ENCODE measurements around the gene FREM2.

Gene FREM2

DNA sequence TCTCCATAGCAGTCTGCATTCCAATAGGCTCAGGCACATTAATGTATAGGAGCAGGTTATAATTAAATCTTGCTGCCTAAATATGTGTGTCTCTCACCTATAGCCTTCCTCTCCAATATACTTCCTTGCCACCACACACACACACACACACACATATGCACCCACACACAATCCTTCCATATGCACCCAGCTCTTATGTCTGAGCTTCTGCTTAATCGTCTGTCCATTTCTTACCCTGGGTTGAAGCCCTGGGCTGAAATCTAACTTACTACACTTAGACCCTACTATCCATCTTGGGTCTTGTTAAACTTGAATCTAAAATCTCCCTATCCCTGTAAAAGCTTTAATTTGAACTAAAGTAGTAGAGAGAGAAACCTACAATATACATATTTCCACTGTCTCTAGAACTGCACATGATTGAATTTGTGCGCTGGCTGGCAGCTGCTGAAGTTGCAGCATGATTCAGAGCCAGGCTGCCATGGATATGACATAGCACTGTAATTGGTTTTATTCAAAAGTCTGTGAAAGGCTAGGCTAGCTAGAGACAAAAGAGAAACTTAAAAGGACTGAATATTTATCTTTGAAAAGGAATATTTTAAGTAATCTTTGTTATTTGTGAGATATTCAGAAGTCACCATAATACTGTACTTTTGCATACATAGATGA, 25.7 kb upstream of the FREM2 start:
- DNase-seq (ENCODE audit: insufficient read length, low spot score): no peak
- TF ChIP-seq SPI1 (IDR thresholded peaks at IDR 0.05; ENCODE audit: low read depth, low read length) (no peak), POLR2A (IDR thresholded peaks at IDR 0.05; ENCODE audit: low read depth, low read length) (no peak), TAF1 (IDR thresholded peaks at IDR 0.05; ENCODE audit: low read depth, low read length) (no peak), POU2F2 (IDR thresholded peaks at IDR 0.05; ENCODE audit: low read depth, low read length) (no peak), POLR2AphosphoS5 (IDR thresholded peaks at IDR 0.05; ENCODE audit: low read depth, low read length) (no peak), PAX5 (IDR thresholded peaks at IDR 0.05; ENCODE audit: insufficient read depth, low read length, severe bottlenecking) (no peak)
- no peak for FAIRE-seq

DNA sequence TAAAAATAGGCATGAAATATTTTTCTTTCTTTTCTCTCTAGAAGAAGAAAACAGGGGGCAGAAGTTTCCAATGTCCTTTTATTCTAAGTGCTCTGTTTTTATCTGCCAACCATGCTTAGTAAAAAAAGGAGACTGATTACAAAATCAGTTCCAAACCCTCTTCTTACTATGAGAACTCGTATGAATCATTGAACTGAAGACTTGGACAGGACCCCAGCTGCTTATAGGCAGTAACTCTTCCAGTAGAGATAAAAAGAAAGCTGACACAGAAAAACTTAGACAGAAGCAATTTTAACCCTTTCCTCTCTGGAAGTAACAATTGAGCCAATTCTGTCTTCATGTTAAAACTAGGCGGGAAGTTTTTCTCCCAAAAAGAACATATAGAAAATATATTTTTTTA, 24.5 kb upstream of the FREM2 start:
- FAIRE-seq: no peak
- DNase-seq (ENCODE audit: insufficient read length, low spot score): no peak
- TF ChIP-seq PAX5 (IDR thresholded peaks at IDR 0.05; ENCODE audit: insufficient read depth, low read length, severe bottlenecking) (no peak), POLR2A (IDR thresholded peaks at IDR 0.05; ENCODE audit: low read depth, low read length) (no peak), POLR2AphosphoS5 (IDR thresholded peaks at IDR 0.05; ENCODE audit: low read depth, low read length) (no peak), TAF1 (IDR thresholded peaks at IDR 0.05; ENCODE audit: low read depth, low read length) (no peak), POU2F2 (IDR thresholded peaks at IDR 0.05; ENCODE audit: low read depth, low read length) (no peak), SPI1 (IDR thresholded peaks at IDR 0.05; ENCODE audit: low read depth, low read length) (no peak)

DNA sequence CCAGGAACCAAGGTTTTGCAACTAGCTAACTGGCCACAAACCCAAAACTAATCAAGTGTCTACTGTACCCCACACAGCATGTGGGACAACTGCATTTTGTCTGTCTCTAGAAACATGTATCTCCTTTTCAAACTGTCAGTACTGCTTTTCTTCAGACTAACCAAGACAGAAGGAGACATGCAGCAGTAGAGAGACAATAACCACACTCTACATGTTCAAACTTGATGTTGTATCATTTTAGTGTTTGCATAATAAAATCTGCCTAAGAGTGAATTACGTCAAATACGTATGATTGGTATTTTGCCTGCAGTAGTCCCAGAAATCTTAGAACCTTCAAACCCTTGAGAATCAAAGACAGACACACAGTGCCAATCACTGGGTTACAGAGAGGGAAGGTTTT, 22.0 kb upstream of the FREM2 start:
- TF ChIP-seq SPI1 (IDR thresholded peaks at IDR 0.05; ENCODE audit: low read depth, low read length) (no peak), POLR2AphosphoS5 (IDR thresholded peaks at IDR 0.05; ENCODE audit: low read depth, low read length) (no peak), TAF1 (IDR thresholded peaks at IDR 0.05; ENCODE audit: low read depth, low read length) (no peak), POLR2A (IDR thresholded peaks at IDR 0.05; ENCODE audit: low read depth, low read length) (no peak), POU2F2 (IDR thresholded peaks at IDR 0.05; ENCODE audit: low read depth, low read length) (no peak), PAX5 (IDR thresholded peaks at IDR 0.05; ENCODE audit: insufficient read depth, low read length, severe bottlenecking) (no peak)
- DNase-seq (ENCODE audit: insufficient read length, low spot score) (no peak), FAIRE-seq (no peak)

DNA sequence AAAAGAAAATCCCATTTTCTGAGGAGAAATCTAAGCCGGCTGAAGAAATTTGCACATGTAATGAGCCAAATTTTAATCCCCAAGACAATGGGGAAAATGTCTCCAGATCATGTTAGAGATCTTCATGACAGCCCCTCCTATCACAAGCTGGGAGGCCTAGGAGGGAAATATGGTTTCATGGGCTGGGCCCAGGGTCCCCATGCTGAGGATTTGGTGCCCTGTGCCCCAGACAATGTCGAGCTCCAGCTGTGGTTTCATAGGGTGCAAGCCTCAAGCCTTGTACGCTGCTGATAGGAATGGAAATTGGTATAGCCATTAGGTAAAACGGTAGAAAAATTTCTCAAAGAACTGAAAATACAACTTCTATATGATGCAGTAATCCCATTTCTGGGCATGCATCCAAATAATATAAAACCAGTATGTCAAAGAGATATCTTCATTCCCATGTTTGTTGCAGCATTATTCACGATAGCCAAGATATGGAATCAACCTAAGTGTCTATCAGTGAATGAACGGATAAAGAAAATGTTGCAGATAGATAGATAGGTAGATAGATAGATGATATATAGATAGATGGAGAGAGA, 19.3 kb upstream of the FREM2 start:
- DNase-seq (ENCODE audit: insufficient read length, low spot score): no peak
- no peak for FAIRE-seq

DNA sequence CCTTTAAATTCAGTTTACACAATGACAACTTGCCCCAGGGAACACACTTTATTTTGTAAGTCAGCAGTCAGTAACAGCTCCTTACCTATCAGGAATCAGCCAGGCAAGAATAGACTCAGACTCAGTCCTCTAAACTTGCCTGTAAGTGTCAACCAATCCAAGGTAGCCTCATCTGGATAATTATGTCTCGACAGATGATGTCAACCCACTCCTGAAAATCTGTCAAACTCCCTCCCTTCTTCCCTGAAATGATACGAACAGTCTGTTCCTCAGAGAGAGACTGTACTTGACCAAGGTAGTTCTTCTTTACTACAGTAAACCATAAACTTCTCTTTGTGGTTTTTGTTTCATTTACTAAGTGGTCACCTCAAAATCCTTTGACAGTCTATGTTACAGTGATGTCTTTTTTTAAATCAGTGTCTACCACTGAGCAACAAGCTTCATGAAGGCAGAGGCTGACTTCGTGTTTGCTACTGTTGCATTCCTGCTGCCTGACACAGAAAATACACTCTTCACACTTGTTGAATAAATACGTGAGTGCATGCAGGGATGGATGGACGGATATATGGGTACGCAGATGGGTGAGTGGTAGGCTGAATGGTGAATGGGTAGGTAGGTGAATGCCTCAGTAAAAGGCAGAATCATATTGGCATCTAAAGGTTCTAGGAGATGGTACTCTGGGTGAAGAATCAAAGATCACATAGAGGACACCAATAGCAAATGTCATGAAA, 17.5 kb upstream of the FREM2 start:
- TF ChIP-seq POLR2A (IDR thresholded peaks at IDR 0.05; ENCODE audit: low read depth, low read length) (no peak), TAF1 (IDR thresholded peaks at IDR 0.05; ENCODE audit: low read depth, low read length) (no peak)
- FAIRE-seq (no peak), DNase-seq (ENCODE audit: insufficient read length, low spot score) (no peak)

More for the DNA sequence above, 19.3 kb upstream of the FREM2 start:
- TF ChIP-seq POLR2AphosphoS5 (IDR thresholded peaks at IDR 0.05; ENCODE audit: low read depth, low read length) (no peak), TAF1 (IDR thresholded peaks at IDR 0.05; ENCODE audit: low read depth, low read length) (no peak), POU2F2 (IDR thresholded peaks at IDR 0.05; ENCODE audit: low read depth, low read length) (no peak), SPI1 (IDR thresholded peaks at IDR 0.05; ENCODE audit: low read depth, low read length) (no peak), PAX5 (IDR thresholded peaks at IDR 0.05; ENCODE audit: insufficient read depth, low read length, severe bottlenecking) (no peak), POLR2A (IDR thresholded peaks at IDR 0.05; ENCODE audit: low read depth, low read length) (no peak)

DNA sequence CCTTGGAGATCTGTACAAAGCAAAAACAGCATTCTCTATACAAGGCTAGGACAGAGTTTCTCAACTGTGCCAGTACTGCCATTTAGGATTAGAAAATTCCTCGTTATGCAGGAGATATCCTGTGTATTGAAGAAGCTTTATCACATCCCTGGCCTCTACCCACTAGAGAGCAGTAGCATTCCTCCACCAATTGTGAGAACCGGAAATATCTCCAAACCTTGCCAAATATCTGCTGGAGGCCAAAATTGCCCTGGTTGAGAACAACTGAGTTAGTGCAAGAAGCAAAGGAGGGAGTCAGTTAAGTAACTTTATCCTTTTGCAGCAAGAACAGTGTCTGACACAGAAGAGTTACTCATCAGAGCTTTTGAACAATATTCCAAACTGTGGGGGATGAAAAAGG, 16.2 kb upstream of the FREM2 start:
- TF ChIP-seq PAX5 (IDR thresholded peaks at IDR 0.05; ENCODE audit: insufficient read depth, low read length, severe bottlenecking) (no peak), POU2F2 (IDR thresholded peaks at IDR 0.05; ENCODE audit: low read depth, low read length) (no peak), POLR2AphosphoS5 (IDR thresholded peaks at IDR 0.05; ENCODE audit: low read depth, low read length) (no peak), POLR2A (IDR thresholded peaks at IDR 0.05; ENCODE audit: low read depth, low read length) (no peak), SPI1 (IDR thresholded peaks at IDR 0.05; ENCODE audit: low read depth, low read length) (no peak), TAF1 (IDR thresholded peaks at IDR 0.05; ENCODE audit: low read depth, low read length) (no peak)
- DNase-seq (ENCODE audit: insufficient read length, low spot score) (no peak), FAIRE-seq (no peak)

DNA sequence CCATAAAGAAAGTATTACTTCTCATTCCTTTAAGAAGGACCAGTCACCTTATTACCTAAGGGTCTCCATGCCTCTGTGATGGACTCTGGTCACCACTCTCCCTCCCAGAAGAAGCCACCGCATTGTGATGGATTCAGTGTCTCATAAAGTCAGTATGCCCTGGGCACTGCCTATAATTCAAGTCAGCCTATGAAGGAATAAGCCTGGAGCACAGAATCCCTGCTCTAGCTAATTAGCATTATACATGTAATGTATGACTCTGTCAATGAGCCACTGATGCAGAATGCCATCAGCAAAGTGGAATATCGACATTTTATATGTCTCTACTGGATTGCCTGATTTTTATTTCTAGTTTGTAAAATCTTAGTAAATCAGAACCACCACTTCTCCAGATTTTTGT, 14.9 kb upstream of the FREM2 start:
- no peak for FAIRE-seq
- TF ChIP-seq SPI1 (IDR thresholded peaks at IDR 0.05; ENCODE audit: low read depth, low read length): no peak
- DNase-seq (ENCODE audit: insufficient read length, low spot score): no peak

DNA sequence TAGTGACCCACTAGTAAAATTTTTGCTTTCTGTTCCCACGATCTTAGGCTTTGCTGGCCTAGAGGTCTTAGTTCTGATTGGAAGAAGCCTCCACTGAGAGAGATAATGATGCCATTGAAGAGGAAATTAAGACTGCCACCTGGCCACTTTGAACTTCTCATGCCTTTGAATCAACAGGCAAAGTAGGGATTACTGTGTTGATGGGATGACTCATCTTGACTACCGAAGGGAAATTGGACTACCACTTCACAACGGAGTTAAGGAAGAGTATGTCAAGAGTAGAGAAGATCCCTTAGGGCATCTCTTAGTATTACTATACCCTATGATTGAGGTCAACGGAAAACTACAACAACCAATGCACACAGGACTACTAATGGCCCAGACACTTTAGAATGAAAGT, 12.7 kb upstream of the FREM2 start:
- FAIRE-seq: no peak
- TF ChIP-seq POLR2AphosphoS5 (IDR thresholded peaks at IDR 0.05; ENCODE audit: low read depth, low read length) (no peak), PAX5 (IDR thresholded peaks at IDR 0.05; ENCODE audit: insufficient read depth, low read length, severe bottlenecking) (no peak), TAF1 (IDR thresholded peaks at IDR 0.05; ENCODE audit: low read depth, low read length) (no peak), SPI1 (IDR thresholded peaks at IDR 0.05; ENCODE audit: low read depth, low read length) (no peak), POU2F2 (IDR thresholded peaks at IDR 0.05; ENCODE audit: low read depth, low read length) (no peak), POLR2A (IDR thresholded peaks at IDR 0.05; ENCODE audit: low read depth, low read length) (no peak)

DNA sequence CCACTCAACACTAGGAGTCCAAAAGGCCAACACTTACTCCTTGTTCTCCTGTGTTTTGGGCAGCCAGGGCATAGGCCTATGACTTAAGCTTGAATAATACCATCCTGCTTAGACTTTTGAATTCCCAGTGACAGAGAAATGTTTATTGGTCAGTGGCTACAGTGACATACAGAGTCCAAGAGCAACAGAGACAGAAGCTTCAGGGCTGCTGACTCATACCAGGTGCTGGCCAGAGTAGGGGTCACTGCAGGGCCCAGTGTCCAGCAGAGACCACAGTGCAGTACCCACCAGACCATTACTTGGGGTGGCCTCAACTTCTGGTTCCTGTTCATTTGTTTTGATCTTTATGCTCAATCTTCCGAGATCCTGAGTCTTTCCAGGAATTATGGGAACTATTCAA, 6.0 kb upstream of the FREM2 start:
- DNase-seq (ENCODE audit: insufficient read length, low spot score): no peak
- TF ChIP-seq POLR2A (IDR thresholded peaks at IDR 0.05; ENCODE audit: low read depth, low read length) (no peak), PAX5 (IDR thresholded peaks at IDR 0.05; ENCODE audit: insufficient read depth, low read length, severe bottlenecking) (no peak), POU2F2 (IDR thresholded peaks at IDR 0.05; ENCODE audit: low read depth, low read length) (no peak), TAF1 (IDR thresholded peaks at IDR 0.05; ENCODE audit: low read depth, low read length) (no peak), POLR2AphosphoS5 (IDR thresholded peaks at IDR 0.05; ENCODE audit: low read depth, low read length) (no peak), SPI1 (IDR thresholded peaks at IDR 0.05; ENCODE audit: low read depth, low read length) (no peak)
- no peak for FAIRE-seq

More for the DNA sequence above, 12.7 kb upstream of the FREM2 start:
- no peak for DNase-seq (ENCODE audit: insufficient read length, low spot score)
